ENCODE measurements around the gene SDC4.

DNA sequence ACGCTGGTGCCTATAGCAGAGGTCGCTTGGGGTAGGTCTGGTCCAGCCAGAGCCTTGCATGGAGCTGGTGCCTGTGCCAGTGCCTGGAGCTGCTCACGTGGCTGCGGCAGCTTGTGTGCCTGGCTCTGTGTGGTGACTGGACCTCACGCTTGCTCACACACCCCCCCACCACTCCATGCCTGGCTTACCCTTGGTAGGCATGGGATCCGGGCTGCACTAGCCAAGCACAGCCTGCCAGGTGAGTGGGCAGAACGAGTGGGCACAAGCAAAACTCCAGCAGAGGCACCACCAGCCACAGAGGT lies 46.8 kb upstream of the SDC4 start:
- TF ChIP-seq, protein P1, sequence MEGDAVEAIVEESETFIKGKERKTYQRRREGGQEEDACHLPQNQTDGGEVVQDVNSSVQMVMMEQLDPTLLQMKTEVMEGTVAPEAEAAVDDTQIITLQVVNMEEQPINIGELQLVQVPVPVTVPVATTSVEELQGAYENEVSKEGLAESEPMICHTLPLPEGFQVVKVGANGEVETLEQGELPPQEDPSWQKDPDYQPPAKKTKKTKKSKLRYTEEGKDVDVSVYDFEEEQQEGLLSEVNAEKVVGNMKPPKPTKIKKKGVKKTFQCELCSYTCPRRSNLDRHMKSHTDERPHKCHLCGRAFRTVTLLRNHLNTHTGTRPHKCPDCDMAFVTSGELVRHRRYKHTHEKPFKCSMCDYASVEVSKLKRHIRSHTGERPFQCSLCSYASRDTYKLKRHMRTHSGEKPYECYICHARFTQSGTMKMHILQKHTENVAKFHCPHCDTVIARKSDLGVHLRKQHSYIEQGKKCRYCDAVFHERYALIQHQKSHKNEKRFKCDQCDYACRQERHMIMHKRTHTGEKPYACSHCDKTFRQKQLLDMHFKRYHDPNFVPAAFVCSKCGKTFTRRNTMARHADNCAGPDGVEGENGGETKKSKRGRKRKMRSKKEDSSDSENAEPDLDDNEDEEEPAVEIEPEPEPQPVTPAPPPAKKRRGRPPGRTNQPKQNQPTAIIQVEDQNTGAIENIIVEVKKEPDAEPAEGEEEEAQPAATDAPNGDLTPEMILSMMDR (IDR thresholded peaks at IDR 0.05) = no peak
- no peak for TF ChIP-seq POLR2A (IDR thresholded peaks at IDR 0.05)

All from testis (tissue), 2 donors.